Activated T-cell treated with anti-CD3 and anti-CD28 coated beads for 1 hour (primary cell): ENCODE data around the gene GSAP.
"Not testable (repeated sequence)": the region's sequence is repeated elsewhere in the genome, so short reads cannot be mapped to it uniquely, and the experiment has no call there.

Experiments
- DNase-seq: peaks from one replicate; pipeline ENCODE4 v3.0.0-alpha.2; 2020; ENCODE audit warnings: low read depth

Gene GSAP, protein sequence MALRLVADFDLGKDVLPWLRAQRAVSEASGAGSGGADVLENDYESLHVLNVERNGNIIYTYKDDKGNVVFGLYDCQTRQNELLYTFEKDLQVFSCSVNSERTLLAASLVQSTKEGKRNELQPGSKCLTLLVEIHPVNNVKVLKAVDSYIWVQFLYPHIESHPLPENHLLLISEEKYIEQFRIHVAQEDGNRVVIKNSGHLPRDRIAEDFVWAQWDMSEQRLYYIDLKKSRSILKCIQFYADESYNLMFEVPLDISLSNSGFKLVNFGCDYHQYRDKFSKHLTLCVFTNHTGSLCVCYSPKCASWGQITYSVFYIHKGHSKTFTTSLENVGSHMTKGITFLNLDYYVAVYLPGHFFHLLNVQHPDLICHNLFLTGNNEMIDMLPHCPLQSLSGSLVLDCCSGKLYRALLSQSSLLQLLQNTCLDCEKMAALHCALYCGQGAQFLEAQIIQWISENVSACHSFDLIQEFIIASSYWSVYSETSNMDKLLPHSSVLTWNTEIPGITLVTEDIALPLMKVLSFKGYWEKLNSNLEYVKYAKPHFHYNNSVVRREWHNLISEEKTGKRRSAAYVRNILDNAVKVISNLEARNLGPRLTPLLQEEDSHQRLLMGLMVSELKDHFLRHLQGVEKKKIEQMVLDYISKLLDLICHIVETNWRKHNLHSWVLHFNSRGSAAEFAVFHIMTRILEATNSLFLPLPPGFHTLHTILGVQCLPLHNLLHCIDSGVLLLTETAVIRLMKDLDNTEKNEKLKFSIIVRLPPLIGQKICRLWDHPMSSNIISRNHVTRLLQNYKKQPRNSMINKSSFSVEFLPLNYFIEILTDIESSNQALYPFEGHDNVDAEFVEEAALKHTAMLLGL

DNA sequence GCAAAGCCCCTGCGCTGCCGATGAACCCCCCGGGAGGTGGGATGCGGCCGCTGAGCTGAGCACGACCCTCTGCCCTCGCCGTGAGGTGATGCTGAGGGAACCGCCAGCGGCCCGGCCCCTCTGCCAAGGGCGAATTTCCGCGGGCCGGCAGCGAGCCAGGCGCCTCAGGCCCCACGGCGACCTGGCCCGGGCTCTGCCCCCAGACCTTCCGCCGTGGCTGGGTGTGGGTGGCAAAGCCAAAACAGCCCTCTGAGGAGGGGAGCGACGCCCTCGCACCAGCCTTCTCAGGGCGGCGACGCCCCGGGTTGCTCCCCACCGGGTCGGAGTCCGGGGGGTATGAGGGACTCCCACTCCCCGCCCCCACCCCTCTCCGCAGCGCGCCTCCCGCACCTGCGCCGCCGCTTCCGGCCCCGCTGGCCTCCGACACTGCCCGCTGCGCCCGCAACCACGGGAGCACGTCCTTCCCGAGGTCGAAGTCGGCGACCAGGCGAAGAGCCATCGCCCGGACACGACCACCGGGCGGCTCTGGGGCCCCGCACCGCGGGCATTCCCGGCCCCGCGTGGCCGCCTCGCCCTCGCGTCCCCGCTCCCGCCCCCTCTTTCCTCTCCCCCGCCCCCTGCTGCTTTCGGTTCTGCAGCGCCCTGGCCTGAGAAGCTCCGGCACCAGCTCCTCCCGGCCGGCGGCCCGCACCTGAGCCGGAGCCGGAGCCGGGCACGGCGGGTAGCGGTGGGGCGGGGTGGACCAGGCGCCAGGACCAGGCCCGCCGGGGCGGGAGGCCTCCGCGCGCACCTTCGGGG, at the start of gene GSAP:
TSS of gene GSAP (minus strand) at position 527 of the 798 bp plus-strand sequence. CDS start at position 499, 28 bp downstream.
- DNase-seq, result peak; percentile 40

DNA sequence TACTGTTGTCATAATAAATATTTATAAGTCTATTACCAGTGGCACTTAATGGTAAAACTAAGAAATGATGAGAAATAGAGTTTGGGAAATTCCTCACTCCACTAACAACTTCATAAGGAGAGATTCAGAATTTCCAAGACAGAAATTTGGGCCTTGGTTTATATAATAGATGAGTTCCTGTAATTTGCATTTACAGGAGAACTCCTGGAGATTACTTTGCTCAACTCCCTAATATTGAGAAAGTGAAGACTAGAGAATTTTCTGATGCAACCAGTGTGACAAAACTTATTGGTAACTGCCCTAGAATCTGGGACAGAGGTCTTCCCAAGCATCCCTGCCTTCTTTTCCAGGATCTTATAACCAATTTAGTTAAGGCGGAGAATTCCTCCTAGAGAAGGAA, 49.1 kb upstream of the GSAP start:
- no peak for DNase-seq

DNA sequence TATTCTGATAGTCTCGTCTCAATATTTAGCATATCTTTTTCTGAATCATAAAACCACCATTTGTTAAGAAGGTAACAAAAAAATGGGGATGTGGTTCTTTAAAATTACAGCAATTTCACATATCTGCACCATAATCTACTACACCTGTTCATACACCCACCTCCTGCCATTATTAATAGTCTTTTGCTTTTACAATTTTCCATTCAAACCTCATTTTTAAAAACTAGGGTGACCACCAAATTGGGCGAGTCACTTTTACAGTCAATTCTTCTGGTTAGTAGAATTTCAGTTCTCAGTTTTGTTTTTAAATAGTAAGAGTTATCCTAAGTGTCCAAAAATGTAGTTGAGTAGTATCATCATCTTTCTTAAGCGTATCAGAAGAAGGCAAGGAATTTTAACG, 48.4 kb upstream of the GSAP start:
- DNase-seq, result no peak

DNA sequence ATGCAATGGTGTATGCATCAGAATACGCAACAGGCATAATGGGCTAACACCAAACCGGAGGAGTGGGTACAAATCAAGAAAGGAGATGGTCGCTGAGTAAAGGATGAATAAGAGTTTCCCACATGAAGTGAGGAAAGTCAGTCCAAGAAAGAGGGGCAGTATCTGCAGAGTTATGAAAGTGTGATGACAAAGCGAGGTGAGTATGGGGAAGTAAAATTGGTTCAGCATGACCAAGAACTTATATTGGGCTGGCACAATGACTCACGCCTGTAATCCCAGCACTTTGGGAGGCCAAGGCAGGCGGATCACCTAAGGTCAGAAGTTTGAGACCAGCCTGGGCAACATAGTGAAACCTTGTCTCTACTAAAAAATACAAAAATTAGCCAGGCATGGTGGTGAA, 47.5 kb upstream of the GSAP start:
- DNase-seq, result not testable (repeated sequence)

DNA sequence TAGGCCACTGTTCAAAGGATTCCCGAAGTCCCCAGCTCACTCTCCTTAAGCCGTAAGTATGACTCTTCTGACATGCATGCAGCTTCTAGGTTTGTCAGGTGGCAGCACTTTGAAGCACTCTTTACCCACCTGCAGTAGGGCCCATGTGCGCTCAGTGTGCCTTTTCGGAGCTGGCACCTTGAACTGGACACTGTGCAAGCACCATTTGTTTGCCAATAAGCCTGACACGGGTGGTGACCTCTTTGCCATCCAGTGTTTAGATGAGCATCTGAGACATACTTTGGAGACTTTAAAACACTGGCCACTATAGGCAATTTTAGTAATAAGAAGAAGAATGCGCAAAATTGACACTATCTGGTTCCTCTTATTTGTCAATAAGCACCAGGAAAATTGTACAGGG, 45.7 kb upstream of the GSAP start:
- DNase-seq, result no peak

DNA sequence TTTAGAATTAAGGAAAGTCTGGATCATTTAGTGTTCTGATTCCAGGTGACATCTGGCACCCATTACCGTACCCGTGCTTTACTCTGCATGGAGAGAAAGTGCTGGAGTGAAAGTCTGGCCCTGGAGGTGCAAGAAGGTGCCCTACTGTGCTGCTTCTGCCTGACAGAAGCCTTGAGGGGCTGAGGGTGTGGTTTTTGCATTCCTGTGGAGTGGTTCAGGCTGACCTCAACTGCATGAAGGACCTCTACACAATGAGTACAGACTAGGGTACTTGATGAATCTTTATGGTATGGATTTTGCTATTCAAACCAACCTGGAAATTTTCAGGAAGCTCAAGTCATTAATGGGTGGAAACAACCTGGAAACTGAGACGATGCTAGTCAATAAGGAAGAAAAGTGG, 45.1 kb upstream of the GSAP start:
- no peak for DNase-seq

DNA sequence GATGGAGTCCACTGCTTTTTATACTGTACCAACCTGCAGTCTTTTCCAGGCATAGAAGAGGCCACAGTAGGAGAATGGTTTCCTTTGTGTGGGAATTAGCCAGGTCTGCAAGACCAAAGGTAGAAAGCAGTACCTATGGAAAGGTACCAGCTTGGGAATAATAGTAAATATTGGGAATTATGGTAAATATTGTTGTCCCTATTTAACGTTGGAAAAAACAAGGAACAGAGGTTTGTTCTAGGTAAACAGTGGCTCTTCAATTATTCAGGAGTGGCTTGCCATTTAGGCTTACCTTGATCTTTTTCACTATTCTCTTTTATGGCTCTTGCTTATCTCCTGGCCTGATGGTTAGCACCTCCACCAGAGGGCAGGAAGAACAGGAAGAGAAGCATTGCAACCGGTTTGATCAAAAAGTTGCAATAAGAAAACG, 43.9 kb upstream of the GSAP start:
- DNase-seq, result no peak

DNA sequence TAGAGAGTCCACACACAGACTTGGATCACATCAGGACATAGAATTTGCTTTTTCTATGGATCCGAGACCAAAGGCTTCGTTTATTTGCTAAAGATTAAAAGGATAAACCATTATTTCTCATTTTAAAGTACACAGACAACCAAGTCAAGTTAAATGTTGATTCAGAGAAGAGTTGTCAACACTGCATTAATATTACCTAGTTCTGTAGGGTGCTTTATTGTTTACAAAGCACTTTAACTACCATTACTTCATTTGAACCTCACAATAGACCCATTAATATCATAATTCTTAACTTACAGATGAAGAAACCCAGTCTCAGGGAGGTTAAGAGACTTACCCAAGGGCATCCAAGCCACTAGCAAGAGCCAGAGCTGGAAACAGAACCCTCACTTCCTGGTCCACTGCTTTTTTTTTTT, 43.2 kb upstream of the GSAP start:
- DNase-seq, result no peak

DNA sequence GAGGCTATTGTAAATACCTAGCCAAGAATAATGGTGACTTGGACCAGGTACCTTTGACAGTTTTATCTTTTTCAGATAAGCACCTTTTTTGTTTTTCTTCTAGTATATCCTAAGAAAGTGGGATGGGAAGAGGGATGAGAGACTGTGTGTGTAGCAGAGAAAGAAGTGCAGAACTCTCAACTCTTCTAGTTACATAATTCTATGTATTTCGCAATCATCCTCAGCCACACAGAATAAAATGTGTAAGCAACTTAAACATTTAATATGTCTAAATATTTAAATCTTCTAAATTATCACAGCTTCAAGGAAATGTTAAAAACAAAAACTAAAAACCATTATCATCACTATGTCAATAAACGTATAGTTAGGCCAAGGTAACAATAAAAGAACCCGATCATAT, 42.6 kb upstream of the GSAP start:
- no peak for DNase-seq

DNA sequence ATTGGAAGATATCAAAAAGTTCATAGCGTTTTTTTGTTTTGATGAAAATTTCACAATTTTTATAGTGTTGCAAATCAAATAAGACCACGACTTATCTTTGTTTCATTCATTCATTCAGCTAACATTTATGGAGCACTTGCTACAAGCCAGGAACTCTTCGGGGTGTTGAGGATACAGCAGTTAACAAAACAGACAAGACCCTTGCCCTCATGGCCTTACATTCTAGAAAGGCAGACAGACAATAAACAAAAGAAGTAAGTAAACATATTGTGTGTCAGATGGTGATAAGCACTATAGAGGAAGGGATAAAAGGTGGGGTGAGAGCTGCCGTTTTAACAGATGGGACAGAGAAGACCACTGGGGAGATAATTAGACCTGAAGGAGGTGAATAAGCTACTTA, 41.6 kb upstream of the GSAP start:
- no peak for DNase-seq

DNA sequence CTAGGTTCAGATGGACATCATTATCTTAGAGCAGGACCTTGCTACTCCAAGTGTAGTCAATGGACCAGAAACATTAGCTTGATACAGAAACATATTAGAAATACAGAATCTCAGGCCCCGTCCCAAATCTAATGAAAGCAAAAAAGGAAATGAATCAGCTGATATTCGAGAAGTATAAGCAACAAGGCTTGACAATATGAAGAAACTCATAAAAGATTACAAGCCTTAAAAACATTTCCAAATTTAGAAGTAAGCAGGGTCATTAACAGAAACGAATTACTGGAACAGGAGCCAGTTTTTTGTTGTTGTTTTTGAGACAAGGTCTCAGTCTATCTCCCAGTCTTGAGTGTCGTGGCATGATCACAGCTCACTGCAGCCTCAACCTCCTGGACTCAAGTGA, 40.5 kb upstream of the GSAP start:
- DNase-seq, result no peak

DNA sequence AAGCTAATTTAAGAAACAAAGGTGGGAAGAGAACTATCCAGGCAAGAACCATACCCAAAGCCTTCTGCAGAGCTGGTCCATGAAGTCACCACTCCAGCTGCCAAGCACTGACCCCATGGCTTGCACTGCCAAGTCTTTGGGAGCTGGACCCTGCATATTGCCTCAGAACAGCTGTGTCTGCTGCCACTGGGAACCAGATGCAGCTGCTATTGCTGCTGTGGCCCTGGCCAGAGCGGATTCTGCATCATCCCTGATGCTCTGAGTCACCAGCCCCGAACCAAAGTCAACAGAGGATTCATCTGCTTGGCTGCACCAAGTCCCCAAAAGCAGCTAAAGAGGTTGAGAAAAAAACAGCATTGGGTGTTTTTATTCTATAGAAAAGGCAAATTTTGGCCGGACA, 39.2 kb upstream of the GSAP start:
- no peak for DNase-seq

DNA sequence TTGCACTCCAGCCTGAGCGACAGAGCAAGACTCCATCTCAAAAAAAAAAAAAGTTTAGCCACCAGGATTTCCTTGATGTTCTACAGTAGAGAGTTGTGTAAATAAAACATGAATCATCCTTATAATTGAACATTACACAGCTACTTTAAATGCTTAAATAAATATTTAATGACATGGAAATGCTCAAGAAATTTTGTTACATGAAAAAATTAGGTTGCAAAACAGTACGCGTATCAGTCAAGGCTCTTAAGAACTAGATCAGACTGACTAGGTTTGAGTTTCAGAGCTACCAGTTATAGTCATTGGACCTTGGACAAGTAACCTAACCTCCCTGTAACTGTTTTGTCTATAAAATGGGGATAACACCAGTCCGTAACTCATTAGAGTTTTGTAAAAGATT, 38.7 kb upstream of the GSAP start:
- no peak for DNase-seq

DNA sequence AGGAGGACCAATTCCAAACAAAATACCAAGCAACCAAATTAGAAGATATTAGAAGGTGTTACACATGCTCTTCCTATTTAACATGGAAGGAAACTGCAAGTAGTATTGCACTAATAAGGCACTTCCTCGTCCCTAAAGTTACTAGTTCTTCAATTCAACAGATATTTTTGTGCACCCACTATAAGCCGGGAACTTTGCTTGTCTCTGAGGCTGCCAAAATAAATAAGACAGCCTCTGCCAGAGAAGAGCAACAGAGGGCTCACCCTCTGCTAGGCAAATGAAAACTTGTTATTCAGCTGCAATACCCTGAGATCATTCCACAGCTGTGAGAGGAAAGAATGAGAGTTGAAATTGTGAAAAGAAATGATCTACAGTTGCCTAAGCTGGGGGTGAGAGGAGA, 37.4 kb upstream of the GSAP start:
- DNase-seq, result no peak

DNA sequence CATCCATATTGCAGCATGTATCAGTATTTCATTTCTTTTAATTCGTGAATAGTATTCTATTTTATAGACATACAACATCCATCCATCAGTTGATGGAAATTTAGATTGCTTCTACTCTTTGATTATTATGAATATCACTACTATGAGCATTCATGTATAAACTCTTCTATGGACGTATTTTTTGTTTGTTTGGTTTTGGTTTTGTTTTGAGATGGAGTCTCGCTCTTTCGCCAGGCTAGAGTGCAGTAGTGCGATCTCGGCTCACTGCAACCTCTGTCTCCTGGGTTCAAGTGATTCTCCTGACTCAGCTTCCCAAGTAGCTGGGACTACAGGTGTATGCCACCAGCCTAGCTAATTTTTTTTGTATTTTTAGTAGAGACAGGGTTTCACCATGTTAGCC, 35.8 kb upstream of the GSAP start:
- not testable (repeated sequence) for DNase-seq

DNA sequence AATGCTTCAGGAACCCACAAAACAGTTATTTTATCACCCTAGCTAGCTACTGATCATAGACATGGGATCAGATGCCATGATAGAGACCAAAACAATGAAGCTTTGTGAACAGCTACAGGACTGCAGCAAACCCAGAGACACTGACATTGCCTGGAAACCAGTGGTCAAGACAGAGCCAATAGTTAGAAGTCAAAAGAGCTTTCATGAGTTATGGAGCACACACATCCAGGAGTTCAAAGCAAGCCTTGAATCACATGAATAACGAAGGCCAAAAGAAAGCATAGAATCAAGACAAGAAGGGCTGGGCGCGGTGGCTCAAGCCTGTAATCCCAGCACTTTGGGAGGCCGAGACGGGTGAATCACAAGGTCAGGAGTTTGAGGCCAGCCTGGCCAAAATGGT, 34.5 kb upstream of the GSAP start:
- no peak for DNase-seq

DNA sequence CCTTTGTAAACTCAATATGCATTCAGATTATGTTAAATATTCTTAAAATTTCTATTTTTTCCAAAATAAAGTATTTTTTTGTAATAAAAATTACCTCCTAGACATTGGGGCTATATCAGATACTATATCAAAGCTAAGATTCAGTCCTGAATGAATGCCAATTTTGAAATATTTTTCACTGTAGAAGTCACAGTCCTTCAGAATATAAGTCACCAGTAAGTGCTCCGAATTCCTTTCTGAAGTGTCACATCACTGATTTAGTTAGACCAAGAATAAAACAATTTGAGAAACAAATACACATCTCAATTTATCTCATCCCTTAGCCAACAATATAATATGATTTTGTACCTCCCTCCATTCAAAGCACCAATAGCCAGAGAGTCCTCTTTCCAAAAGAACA, 33.9 kb upstream of the GSAP start:
- no peak for DNase-seq

DNA sequence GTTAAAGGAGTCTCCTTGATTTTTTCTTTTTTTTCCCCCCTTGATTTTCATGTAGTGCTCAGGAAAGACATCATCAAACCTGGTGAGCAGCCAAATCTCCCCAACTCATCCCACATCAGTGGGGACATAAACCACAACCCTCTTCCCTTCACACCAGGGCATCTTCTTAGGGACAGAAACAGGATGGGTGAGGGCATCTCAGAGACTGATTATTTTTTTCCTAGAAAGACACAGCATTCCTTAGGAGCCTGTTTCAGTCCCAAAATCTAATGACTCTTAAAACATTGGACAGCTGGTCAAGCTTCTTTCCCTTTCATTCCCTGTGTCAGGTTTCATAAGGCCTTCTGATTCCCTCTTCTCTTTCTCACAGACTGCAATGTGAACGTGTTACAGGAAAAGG, 31.5 kb upstream of the GSAP start:
- no peak for DNase-seq

DNA sequence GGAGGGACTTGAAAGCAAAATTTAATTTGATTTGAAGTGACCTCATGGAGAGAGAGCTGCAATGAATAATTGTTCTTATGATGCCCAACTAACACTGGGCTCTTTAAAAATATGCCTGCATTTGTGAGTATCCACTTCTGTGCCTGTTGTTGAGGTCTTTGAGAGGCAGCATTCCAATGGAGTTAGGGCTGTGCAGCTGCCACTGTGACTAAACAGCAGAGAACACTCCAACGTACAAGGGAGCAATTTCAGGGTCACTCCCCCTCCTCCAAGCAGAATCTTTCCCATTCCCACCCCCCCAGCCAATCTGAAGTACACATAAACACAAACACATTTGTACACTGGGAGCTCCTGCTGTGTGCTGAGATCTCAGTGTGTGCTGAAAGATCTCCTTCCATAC, 28.0 kb upstream of the GSAP start:
- no peak for DNase-seq

DNA sequence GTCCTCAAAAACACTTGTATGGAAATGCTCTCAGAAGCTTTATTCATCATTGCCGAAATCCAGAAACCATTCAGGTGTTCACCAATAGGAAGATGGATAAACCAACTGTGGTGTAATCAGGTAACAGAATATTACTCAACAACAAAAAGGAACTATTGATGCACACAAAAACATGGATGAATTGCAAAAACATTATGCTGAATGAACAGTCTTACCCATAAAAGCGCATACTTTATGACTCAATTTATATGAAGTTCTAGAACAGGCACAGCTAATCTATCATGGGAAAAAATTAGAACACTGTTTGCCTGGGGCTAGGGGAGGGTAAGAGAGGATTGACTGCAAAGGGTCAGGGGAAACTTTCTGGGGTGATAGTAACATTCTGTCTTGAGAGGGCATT, 26.9 kb upstream of the GSAP start:
- no peak for DNase-seq

DNA sequence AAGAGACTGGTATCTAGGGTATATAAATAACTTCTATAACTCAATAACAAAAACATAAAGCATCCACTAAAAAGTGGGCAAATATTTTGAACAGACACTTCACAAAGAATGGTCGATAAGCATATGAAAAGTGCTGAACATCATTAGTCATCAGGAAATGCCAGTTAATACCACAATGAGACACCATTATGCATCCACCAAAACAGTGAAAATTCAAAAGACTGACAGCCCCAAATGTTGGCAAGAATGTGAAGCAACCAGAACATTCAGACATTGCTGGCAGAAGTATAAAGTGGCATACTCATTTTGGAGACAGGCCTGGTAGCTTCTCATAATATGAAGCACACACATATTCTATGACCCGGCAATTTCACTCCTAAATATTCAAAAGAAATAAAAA, 26.5 kb upstream of the GSAP start:
- DNase-seq, result no peak

DNA sequence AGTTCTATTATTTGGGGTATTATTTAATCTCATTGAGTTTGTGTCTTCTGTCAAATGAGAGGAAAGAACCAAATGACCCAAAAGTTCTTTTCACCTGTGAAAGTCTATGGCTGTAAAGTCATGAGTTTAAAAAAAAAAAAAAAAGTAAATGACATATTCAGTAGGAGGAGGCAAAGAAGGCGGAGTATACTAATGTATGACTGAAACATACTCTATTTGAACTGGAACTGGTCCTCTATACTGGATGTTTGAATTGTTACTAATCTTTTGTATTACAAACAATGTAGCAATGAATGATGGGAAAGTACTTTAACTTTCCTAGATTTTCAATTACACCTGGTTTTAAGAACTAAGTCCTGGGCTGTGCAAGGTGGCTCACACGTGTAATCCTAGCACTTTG, 24.9 kb upstream of the GSAP start:
- no peak for DNase-seq

DNA sequence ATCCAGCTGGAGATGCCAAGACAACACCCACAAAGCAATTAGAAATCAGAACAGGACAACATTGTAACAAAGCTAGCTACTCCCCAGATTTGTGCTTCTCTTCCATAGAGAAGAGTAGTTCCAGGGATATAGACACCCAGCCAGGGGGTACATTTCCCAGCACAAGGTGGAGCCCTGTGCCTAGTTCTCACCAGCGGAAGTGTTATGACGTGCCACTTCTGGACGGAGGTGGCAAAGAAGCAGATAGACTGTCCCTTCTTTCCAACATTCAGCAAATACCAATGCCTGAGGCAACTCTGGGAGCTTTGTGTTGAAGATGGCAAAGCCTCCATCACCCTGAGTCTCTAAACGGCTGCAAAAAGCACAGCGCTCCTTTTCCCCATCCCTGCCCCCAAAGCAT, 23.4 kb upstream of the GSAP start:
- no peak for DNase-seq
